Retinal pigment epithelial cell (primary cell): ENCODE results near the gene STAT6.

Experiments
- DNase-seq: peaks from one replicate; pipeline ENCODE4 v3.0.0-alpha.2; 2010; ENCODE audit warnings: low read depth
- H3K4me3 ChIP-seq: 2 replicates; pipeline ENCODE4 v1.5.1; 2011; ENCODE audit warnings: mild to moderate bottlenecking, low read length, control low read depth, moderate library complexity
- CTCF ChIP-seq: conservative IDR thresholded peaks from 2 replicates; pipeline ENCODE4 v1.5.1; 2011; ENCODE audit warnings: low read depth, low read length, control low read depth, inconsistent platforms

Gene STAT6

DNA sequence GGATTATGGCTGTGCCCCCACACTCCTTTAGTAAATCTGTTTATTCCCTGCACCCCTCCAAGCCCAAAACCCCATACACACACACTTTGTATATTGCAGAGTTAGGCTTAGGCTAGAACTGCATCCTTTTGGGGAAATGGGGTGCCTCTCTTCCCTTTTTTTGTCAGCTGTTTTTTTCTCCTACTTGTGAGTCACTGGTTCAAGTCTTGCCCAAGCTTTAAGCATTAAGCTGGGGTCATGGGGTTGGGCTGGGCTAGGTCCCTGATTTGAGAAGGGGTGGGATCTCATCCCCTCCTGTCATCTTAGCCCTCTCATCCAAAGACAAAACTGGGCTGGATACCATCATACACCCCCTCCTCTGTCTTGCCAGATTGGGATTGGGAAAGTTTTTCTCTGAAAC, 18.7 kb upstream of the STAT6 start:
- TF ChIP-seq CTCF: no peak
- no peak for DNase-seq
- peak overlapping the region; percentile 85 for H3K4me3 ChIP-seq

- peak overlapping the region; percentile 85 for H3K4me3 ChIP-seq
These were observed 18.2 kb upstream of the STAT6 start for GRCh38 chr12:57129321-57129842.

DNA sequence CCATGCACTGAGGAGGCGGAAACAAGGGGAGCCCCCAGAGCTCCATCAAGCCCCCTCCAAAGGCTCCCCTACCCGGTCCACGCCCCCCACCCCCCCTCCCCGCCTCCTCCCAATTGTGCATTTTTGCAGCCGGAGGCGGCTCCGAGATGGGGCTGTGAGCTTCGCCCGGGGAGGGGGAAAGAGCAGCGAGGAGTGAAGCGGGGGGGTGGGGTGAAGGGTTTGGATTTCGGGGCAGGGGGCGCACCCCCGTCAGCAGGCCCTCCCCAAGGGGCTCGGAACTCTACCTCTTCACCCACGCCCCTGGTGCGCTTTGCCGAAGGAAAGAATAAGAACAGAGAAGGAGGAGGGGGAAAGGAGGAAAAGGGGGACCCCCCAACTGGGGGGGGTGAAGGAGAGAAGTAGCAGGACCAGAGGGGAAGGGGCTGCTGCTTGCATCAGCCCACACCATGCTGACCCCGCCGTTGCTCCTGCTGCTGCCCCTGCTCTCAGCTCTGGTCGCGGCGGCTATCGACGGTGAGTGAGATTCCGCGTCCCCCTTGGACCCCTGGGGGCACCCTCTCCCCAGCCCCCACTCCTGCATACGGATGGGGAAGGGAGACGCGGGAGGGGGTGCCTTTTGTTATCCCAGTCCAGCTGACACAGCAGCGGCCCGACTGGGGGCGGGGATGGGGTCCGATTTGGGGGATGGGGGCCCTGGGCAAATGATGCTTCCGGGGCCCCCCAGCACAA, 17.5 kb upstream of the STAT6 start:
- no peak for DNase-seq
- TF ChIP-seq CTCF: no peak
- H3K4me3 ChIP-seq: peak overlapping the region; percentile 85

More at GRCh38 chr12:57129321-57129842, 18.2 kb upstream of the STAT6 start:
- no peak for TF ChIP-seq CTCF
- no peak for DNase-seq

GRCh38 chr12:57127726-57128518, 16.8 kb upstream of the STAT6 start, which contains the start of gene LRP1:
Gene LRP1 (plus strand): TSS chr12:57128483. CDS start chr12:57128965, 482 bp downstream.
- no peak for DNase-seq
- peak within 1 kb of the TSS; percentile 85 for H3K4me3 ChIP-seq
- no peak for TF ChIP-seq CTCF

DNA sequence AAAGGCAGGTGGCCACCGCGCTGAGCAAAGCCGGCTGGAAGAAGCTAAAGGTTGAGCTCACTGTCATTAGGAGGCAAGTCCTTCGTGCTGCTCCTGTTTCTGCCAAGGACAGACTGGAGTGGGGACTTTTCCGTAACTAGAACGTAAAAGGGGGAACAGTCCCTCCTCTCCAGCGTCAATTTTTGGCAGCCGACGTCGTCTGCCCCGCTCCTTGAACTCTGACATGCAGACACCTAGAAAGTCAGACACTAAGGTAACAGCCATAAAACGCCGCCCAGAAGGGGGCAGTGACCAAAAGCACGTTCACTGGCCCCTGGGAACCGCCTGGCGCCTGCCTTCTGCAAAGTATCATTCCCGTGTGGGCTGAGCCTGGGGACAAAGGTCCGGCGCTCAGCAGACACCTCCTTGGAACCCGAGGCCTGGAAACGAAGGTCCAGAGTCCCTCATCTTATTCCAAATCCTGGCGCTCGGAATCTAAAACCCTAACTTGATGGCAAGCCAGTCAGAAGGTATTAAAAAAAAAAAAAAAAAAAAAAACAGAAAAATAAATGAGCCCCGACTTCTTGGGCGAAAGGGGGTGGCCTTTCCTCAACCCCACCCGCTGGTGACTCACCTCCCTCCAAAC, 16.1 kb upstream of the STAT6 start:
- peak; percentile 41 for TF ChIP-seq CTCF
- peak overlapping the region; percentile 85 for H3K4me3 ChIP-seq
- no peak for DNase-seq

DNA sequence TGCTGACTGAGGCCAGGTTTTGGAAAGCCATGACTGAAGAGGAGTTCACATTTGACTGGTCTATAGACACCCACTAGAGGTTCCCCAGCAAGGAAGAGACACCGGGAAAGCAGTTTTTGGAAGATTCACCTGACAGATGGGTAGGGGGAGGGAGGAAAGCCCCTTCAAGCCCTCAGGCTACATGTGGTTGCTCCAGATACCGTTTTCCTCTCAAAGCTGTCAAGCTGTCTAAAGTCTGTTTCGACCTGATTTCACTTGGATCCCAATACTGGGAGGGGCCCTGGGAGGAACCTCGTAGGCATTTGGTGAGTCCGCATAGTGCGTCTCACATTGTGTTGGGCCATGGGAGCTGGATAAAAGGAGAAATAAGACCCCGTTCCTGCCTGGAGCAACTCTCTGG, 15.4 kb upstream of the STAT6 start:
- TF ChIP-seq CTCF: no peak
- no peak for DNase-seq
- H3K4me3 ChIP-seq: no peak overlapping the region
